NCI-H345 (cell line): ENCODE measurements around the gene CPEB3.
"Not testable (repeated sequence)": the region's sequence is repeated elsewhere in the genome, so short reads cannot be mapped to it uniquely, and the experiment has no call there.

Source experiments
- DNase-seq: peaks from one replicate; lab custom pipeline; 2025; lab: John Stamatoyannopoulos, UW

Gene CPEB3

GRCh38 chr10:92290837-92291615 lies at the start of gene CPEB3, which contains the start of gene MARCHF5:
CPEB3 (minus strand) TSS chr10:92291078; CDS start chr10:92240350, 50,728 bp downstream.
MARCHF5 (plus strand) TSS chr10:92291167; CDS start chr10:92291495, 328 bp downstream.
- peak; percentile 89 for DNase-seq

DNA sequence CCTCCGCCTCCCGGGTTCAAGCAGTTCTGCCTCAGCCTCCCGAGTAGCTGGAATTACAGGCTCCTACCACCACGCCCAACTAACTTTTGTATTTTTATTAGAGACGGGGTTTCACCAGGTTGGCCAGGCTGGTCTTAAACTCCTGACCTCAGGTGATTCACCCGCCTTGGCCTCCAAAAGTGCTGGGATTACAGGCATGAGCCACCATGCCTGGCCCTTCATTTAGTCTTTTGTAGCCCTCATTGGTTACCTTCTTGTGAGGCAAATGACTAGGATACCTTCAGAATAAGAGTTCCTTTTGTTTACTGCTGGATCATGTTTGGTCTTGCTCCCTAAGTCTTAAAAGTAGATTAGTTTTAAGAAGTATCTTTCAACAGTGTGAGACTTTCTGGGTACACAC lies 39.0 kb upstream of the CPEB3 start:
- not testable (repeated sequence) for DNase-seq

- no peak for DNase-seq
These were observed 38.1 kb upstream of the CPEB3 start for GRCh38 chr10:92328993-92329392.

DNA sequence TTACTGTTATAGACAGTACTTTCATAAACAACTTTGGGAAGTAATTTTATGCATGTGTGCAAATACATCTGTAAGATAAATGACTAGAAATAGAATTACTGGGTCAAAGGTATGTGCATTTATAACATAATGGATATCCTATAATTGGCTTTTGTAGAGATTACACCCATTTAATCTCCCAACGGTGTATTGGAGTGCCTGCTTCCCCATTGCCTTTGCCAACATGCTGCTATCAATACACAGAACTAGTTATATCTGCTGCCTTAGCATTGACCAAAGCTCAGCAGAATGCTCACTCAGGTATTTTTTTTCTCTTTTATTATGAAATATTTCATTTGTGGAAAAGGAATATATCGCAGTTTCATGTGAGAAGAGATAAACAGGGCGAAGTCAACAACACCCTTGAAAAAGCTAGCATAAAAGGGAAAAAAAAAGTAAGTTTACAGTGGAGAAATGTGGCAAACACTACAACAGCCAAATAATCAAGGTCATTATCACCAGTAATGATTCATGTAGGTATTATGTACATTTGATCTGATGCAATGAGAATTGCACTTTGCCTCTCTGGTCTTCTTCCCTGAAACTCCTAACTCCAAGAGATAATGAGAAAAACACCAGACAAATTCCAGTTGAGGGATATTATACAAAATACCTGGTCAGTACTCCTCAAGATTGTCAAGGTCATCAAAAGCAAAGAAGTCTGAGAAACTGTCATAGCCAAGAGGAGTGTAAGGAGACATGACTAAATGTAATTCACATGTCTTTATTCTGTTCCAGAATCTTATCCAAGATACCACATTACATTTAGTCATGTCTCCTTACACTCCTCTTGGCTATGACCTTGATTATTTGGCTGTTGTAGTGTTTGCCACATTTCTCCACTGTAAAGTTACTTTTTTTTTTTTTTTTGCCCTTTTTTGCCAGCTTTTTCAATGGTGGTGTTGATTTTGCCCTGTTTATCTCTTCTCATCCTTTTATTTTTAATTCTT lies 36.9 kb upstream of the CPEB3 start:
- no peak for DNase-seq

DNA sequence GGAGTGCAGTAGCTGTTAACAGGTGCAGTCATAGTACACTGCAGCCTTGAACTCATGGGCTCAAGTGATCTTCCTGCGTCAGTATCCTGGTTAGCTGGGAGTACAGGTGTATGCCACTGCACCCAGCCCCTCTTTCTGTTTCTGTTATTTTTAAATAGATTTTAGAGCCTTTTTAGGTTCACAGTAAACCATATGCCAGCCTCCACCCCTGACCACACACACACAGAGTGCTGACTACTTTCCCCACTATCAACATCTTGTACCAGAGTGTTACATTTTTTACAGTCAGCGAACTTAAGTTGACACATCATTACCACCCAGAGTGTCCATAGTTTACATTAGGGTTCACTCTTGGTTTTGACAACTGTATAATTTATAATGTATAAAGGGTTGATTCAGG lies 32.2 kb upstream of the CPEB3 start:
- DNase-seq = no peak

GRCh38 chr10:92316610-92317009 lies 25.7 kb upstream of the CPEB3 start:
- DNase-seq = no peak

- DNase-seq = no peak
These were observed 22.9 kb upstream of the CPEB3 start for GRCh38 chr10:92313750-92314149.

DNA sequence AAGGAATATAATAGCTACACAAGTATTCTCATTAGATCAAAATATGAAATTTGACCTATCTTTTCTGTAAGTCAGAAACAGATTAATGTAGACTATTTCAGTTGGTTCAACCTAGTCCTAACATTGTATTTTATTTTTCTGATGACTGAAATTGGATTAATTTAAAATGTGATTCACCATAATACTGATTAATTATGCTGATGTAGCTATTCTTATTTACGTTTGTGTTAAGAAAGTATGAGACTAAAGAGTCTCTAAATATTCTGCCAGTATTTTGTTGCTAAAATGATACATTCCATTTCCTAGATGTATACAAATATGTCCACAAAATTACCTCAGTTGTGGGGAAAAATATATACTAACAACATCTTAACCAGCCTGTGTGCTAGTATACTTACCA lies 18.4 kb upstream of the CPEB3 start:
- DNase-seq = no peak

GRCh38 chr10:92305133-92306072 lies 14.5 kb upstream of the CPEB3 start:
- DNase-seq = no peak

DNA sequence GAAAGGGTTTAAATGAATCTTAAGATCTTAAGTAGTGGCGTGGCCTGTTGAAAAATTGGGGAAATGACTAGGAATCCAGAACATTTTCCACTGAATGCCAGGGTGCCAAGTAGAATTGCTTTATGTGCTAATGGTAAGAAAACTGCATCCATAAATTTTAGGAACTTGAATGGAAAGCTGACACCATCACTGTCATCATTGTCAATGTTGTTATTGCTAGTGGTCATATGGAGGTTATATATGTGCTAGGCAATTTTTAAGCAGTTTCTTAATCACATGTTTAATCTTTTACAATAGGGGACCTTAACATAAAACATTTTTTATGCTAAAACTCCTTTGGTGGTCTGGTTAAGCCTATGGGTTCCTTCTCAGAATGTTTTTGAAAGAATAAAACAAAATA lies 13.2 kb upstream of the CPEB3 start:
- DNase-seq = no peak

GRCh38 chr10:92303096-92303495 lies 12.2 kb upstream of the CPEB3 start:
- DNase-seq = no peak

DNA sequence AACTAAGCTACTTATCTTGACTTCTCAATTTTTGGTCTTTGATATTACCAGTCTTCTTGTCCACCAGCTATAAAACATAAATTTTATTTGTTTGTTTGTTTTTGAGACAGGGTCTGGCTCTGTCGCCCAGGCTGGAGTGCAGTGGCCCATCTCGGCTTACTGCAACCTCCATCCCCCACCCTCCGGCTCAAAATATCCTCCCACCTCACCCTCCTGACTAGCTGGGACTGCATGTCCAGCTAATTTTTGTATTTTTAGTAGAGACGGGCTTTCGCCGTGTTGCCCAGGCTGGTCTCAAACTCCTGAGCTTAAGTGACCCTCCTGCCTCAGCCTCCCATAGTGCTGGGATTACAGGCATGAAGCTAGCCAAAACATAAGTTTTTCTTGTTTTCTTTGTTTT lies 7.6 kb upstream of the CPEB3 start:
- DNase-seq = no peak

- DNase-seq = peak; percentile 22
These were observed 1.3 kb upstream of the CPEB3 start for GRCh38 chr10:92291921-92292845.

DNA sequence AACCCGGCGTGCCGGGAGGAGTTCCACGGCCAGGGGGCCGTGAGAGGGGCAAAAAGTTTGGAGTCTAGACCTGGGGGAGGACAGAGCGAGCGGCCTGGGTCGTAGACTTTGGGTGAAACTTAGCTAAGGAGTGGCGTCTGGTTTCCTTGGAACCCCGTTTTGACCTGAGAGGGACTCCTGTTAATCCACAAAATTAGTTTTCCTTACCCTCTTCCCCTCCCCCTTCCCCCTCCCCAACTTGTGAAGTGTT lies 663 bp upstream of the CPEB3 start:
- DNase-seq = no peak

GRCh38 chr10:92290076-92290836 lies 622 bp downstream of the CPEB3 start:
- peak; percentile 34 for DNase-seq

DNA sequence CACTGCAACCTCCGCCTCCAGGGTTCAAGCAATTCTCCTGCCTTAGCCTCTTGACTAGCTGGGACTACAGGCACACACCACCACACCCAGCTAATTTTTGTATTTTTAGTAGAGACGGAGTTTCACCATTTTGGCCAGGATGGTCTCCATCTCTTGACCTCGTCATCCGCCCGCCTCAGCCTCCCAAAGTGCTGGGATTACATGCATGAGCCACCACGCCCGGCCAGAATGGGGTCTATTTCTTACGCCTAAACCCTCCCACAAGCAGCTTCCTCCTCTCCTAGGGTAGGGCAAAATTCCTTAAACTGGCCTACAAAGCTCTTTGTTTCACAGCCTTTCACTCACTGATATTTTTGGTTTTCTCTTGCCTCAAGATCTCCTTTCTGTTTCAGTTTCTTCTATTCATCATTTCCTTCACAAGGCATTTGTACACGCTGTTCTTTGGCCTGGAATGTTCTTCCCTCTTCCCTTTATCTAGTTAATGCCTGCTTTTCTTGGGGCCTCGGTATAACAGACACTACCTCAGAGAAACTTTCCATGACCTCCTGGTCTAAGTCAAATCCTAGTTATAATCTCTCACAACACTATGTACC lies 6.7 kb downstream of the CPEB3 start:
- no peak for DNase-seq

- DNase-seq = no peak
These were observed 11.7 kb downstream of the CPEB3 start for GRCh38 chr10:92278996-92279696.

DNA sequence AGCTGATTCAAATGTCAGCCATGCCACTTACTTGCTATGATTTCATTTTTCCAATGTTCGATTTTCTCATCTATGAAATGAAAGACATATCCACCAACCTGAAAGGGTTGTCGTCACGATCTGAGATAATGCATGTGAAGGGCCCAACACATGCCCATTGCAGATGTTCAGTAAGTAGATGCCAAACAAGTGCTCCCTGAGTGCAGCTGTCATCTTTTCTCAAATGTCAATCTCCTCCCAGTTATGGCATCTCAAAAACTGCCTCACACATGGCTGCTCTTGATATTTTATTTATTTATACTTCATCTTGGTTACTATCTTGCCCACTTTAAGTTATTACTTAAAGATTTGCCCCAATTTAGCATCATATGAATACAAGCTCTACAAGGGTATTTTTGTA lies 16.8 kb downstream of the CPEB3 start:
- DNase-seq = no peak

GRCh38 chr10:92268748-92269147 lies 22.1 kb downstream of the CPEB3 start:
- DNase-seq = no peak
